HG03095 (cell line): ENCODE results near the gene COPS8.

Experiments
- ATAC-seq: cut with Tn5 transposase; IDR thresholded peaks from one replicate; pipeline ENCODE4 v1.9.1; 2021; ENCODE audit warnings: moderate library complexity; ENCODE audit not compliant: unreplicated experiment

COPS8 gene

DNA sequence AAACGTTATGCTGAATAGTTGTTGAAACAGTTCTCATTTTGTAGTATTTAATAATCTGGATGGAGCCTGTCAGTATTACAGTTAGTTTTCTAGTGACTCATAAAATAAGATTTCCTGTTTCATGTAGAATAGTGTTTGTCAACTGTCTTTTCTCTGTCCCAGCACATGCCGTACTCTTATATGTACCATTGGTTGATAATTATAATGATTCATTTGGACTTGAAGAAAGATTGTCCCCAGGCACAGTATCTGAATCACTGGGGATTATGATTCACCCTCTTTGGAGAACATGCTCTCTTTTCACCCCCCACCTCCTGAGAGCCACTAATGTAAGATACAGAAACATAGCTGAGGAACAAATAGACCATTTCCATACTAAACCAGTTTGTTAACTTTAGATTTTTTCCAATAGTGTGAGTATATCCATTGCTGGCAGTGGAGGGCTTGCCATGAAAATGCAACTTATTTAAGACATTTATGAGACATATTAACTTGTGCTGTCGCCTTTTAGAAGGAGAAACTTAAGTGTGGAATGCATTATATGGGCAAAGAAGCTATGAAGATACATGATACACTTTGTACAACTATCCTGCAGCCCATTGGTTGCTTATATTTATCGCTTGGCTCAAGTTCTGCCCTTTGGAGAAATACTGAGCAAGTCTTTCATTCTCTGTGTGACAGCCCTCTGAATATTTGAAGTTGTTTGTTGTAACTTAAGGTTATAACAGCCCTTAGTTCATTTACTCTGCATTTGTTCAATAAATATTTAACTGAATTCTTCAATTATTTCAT, 12.4 kb downstream of the COPS8 start:
- ATAC-seq: no peak

DNA sequence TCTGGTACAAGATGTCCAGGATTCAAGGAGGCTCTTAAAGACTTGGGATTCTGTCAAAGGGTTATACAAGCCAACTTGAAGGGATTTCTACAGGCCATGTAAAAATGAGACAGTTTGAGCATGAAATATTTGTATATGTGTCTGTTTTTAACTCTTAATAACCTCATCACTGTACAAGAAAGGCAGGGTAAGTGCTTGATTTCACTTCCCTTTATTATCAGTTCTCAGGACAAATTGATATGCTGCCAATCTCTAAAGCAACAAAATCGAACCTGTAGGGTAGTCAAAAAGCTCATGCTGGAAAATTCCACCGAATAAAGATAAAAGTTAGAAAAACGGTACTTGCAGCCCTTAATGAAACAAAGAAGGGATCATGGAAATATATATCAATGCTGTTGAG, 14.1 kb downstream of the COPS8 start:
- ATAC-seq: no peak

- ATAC-seq: no peak
Observed at GRCh38 chr2:237101118-237101979, 15.7 kb downstream of the COPS8 start.

- no peak for ATAC-seq
Observed at GRCh38 chr2:237102428-237102827, 16.7 kb downstream of the COPS8 start.

- no peak for ATAC-seq
Observed at GRCh38 chr2:237109421-237109934, 23.8 kb downstream of the COPS8 start.

DNA sequence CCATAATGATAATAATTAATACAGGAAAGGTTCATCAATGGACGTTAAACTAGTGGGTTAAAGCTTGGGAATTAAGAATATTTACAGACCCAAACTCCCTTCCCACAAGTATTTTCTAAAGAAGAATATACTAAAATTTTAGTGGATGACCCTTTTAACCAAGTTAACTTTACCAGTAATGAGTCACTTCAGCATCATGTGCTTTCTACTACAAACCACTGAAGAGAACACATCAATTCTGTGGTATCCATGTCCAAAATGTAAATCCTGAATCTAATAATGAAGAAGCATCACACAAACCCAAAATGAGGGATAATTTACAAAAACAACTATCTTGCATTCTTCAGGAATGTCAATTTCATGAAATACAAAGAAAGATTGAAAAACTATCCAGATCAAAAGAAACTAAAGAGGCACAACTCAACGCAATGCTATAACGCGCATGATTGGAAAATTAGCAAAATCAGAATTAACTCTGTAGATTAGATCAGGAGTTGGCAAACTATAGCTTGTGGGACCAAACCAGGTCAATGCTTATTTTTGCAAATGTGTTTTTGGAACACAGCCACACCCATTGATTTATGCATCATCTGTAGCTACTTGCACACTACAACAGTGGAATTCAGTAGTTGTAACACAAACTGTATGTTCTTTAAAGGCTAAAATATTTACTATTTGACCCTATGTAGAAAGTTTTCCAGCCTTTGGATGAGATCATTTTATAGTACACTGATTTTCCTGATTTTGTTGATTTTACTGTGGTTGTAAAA, 27.5 kb downstream of the COPS8 start:
- no peak for ATAC-seq

DNA sequence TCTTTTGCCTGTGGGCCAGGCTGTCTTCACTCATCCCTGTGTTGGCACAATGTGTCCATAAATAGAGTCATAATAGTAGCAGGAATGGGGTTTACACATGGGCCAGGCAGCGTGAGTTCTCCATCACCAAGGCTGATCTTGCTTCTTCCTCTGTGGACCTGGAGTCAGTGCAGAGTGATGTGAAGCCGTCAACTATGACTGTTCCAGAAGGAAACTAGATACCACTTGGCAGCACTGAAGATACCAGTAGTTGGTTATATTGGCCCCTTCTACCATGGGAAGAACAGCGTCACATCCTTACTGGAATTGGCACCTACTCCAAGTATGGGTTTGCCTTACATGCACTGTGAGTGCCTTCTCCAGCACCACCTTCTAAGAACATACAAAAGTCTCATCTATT, 30.2 kb downstream of the COPS8 start:
- no peak for ATAC-seq

- no peak for ATAC-seq
Observed at GRCh38 chr2:237116431-237116830, 30.7 kb downstream of the COPS8 start.

DNA sequence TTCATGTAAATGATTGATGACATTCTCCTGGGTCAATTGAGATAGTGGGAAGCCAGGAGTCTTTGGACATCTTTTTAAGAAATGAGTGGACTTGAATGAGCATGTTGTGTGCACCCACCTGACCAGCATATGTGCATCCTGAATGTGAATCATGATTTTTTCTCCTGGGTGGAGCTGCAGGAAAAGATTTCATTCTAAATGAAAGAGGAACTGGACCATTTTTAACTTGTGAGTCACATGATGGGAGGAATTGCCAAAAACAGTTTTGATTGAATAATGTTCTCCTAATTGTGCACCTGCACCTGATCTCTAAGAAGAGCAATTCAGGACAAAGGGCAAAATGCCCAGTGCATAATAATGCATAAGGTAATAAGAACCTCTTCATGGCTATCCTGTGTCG, 32.3 kb downstream of the COPS8 start:
- no peak for ATAC-seq

GRCh38 chr2:237118561-237119155, 33.0 kb downstream of the COPS8 start:
- no peak for ATAC-seq

DNA sequence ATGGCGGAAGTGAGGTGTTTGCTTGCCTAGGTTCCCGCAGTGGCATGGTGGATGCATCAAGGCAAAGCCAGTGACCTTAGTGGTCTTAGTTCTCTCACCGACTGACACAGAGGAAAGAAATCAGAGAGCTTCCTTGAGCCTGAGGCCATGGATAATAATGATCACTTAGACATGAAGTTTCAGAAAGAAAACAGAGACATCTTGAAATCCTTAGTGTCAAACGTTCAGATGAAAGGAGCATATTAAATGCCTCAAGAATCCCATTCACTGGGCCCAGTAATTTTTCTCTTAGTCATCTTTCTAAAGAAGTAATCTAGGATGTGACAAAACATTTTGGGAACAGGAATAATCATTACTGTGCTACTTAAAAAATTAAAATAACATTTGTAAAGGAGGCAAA, 35.2 kb downstream of the COPS8 start:
- no peak for ATAC-seq

GRCh38 chr2:237121321-237121720, 35.6 kb downstream of the COPS8 start:
- no peak for ATAC-seq

DNA sequence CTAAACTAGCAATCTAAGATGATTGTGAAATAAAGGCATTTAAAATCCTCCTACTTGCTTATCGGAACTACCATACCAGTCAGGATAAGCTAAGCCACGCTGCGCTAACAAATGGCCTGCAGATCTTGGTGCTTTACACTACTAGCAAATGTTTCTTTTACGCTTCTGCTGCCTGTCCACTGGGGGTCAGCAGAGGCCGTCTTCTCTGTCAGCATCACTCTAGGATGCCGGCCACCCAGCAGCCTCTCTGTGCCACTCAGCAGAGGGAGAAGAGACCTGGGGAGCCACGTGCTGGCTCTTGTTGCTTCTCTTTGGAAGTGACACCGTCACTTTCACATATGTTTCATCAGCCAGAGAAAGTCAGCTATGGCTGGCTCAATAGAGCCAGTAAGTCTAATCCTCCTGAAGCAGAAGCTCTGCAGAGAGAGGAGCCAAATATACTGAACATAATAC, 36.6 kb downstream of the COPS8 start:
- no peak for ATAC-seq

DNA sequence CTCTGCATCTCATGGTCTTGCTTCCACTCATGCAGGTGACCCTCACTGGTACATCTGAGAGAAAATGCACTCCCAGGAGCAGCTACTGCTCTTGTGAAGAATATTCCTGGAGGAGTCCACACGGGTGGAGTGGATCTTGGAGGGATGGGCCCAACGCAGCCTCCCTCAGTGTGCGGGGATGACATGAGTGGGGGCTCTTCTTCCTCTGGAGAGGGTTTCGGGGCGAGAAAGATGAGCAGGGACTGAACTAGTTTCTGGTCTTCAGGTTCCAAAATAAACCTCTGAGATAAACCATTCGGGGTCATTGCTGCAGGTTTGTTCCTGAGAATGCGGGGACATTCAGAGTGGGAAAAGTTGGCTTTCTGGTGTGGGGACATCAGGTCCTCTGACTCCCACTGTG, 39.1 kb downstream of the COPS8 start:
- no peak for ATAC-seq

DNA sequence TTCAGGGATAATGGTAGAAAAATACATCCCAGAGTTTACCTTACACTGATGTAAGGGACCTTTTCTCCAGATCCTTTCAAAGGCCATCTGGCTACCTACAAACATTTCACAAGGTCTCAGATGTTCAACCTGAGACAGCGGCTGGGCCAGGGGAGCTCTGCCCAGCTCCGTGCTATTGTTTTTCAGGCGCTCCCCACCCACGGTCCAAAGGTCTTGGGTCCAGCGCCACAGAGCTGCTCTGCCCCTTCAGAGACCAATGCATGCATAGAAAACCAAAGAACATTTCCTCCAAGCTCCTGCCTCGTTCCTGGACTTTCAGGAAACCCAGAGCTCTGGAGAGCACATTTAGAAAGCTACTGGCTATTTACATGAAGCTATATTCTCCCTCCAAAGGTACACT, 40.3 kb downstream of the COPS8 start:
- no peak for ATAC-seq

DNA sequence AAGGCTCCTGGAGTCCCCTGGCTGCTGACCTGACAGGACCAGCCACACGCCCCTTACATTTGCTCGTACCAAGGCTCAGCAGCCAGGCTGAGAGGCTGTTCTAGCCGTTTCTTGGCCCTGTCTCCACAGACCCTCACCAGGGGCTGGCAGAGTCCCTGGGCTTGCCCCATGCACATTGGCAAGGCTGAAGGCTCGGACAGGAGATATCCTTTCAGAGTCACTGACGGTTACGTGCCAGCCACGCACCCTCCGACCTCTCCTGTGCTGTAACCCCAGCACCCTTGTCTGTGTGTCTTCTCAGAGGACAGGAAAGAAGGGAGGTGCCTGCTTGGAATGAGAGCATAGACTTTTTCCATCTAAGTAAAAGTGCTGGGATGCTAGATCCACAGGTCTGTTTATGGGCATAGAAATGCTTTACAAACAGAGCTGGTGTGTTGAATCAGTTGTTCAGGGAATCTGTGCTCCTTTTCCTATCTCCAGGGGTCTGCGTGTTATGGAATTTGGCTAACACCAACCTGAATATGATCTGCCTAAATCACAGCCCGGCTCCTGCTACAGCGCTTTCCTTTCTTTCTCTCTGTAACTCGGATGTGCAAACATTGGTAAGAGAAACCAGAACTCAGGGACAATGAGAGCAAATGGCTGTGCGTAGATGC, 41.0 kb downstream of the COPS8 start:
- ATAC-seq: no peak

GRCh38 chr2:237128026-237128703, 42.5 kb downstream of the COPS8 start:
- ATAC-seq: no peak

DNA sequence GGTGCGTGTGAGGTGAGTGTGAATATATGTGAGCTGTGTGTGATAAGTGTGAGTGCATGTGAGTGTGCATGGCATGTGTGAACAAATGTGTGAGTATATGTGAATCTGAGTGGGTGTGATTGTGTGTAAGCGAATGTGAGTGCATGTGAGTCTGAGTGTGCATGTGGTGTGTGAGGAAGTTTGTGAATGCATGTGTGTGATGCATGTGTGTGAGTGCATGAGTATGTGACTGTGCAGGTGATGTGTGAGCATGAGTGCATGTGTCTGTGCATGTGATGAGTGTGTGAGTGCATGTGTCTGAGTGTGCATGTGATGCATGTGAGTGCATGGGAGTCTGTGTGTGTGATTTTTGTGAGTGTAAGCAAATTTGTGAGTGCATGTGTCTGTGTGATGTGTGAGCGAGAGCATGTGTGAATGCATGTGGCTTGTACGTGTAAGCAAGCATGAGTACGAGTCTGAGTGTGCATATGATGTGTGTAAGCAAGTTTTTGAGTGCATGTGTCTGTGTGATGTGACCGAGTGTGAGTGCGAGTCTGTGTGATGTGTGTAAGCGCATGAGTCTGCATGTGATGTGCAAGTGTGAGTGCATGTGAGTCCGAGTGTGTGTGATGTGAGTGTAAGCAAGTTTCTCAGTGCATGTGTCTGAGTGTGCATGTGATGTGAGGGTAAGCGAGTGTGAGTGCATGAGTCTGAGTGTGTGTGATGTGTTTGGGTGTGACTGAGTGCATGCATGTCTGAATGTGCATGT, 43.3 kb downstream of the COPS8 start:
- ATAC-seq: no peak
